Activated CD4-positive, alpha-beta T cell treated with anti-CD3 and anti-CD28 coated beads, Interleukin-2, Interleukin-4, amounts not matched to agents 100 ng/mL and 50 ng/mL, durations not matched to agents 16 hours and 8 hours (primary cell): Measurements from ENCODE around the gene MAB21L3.

Experiments used
- DNase-seq: peaks from one replicate; pipeline ENCODE4 v3.0.0-alpha.2; 2020; ENCODE audit warnings: low spot score

Gene MAB21L3

GRCh38 chr1:116111524-116112021, 374 bp downstream of the MAB21L3 start:
- no peak for DNase-seq

GRCh38 chr1:116112388-116113140, 1.4 kb downstream of the MAB21L3 start:
- DNase-seq = no peak

- no peak for DNase-seq
Observed at GRCh38 chr1:116113615-116114014, 2.4 kb downstream of the MAB21L3 start.

- DNase-seq = no peak
Observed at GRCh38 chr1:116115476-116116439, 4.6 kb downstream of the MAB21L3 start.

- DNase-seq = no peak
Observed at GRCh38 chr1:116118471-116118870, 7.3 kb downstream of the MAB21L3 start.

- no peak for DNase-seq
Observed at GRCh38 chr1:116119876-116120275, 8.7 kb downstream of the MAB21L3 start.

GRCh38 chr1:116122955-116123757, 12.0 kb downstream of the MAB21L3 start:
- no peak for DNase-seq

GRCh38 chr1:116123837-116124533, 12.8 kb downstream of the MAB21L3 start:
- DNase-seq = no peak

GRCh38 chr1:116125758-116126157, 14.6 kb downstream of the MAB21L3 start:
- no peak for DNase-seq

- no peak for DNase-seq
Observed at GRCh38 chr1:116126281-116126680, 15.1 kb downstream of the MAB21L3 start.

- no peak for DNase-seq
Observed at GRCh38 chr1:116127123-116127847, 16.1 kb downstream of the MAB21L3 start.

GRCh38 chr1:116127848-116128540, 16.8 kb downstream of the MAB21L3 start:
- DNase-seq = no peak

- peak; percentile 67 for DNase-seq
Observed at GRCh38 chr1:116128664-116129063, 17.5 kb downstream of the MAB21L3 start.

GRCh38 chr1:116129537-116129936, 18.3 kb downstream of the MAB21L3 start:
- no peak for DNase-seq

GRCh38 chr1:116130356-116130755, 19.2 kb downstream of the MAB21L3 start:
- no peak for DNase-seq

- DNase-seq = no peak
Observed at GRCh38 chr1:116131170-116131569, 20.0 kb downstream of the MAB21L3 start.

- no peak for DNase-seq
Observed at GRCh38 chr1:116131866-116132605, 20.8 kb downstream of the MAB21L3 start.

- no peak for DNase-seq
Observed at GRCh38 chr1:116133696-116134475, 22.7 kb downstream of the MAB21L3 start.

GRCh38 chr1:116134476-116134773, 23.2 kb downstream of the MAB21L3 start:
- DNase-seq = no peak
